Testis (tissue), 3 donors: Measurements from ENCODE around the gene EGR4. TPM values are rescaled to one million over a fixed set of nuclear protein-coding genes. Genes with fewer than 3 reads are reported as not detected.
A peak's percentile ranks its signal among the peaks of the same experiment; 100 is the strongest.

ENCODE experiments used
- DNase-seq: peaks from one replicate; pipeline ENCODE4 v3.0.0-alpha.2; 2019
- H3K27ac ChIP-seq, 2 donors: fragments of 200-600 bp; sonication (generic); one replicate each; pipeline ENCODE4 v1.5.1; 2019
- H3K27me3 ChIP-seq: fragments of 200-600 bp; sonication (generic); one replicate; pipeline ENCODE4 v1.5.1; 2019
- H3K36me3 ChIP-seq: fragments of 200-600 bp; sonication (generic); one replicate; pipeline ENCODE4 v1.5.1; 2017; ENCODE audit warnings: low read depth; ENCODE audit errors: missing control alignments
- H3K4me1 ChIP-seq: fragments of 200-600 bp; sonication (generic); one replicate; pipeline ENCODE4 v1.5.1; 2019
- H3K4me3 ChIP-seq, 2 donors: fragments of 200-600 bp; sonication (generic); one replicate each; pipeline ENCODE4 v1.5.1; 2017 to 2019
- H3K9me3 ChIP-seq: fragments of 200-600 bp; sonication (generic); one replicate; pipeline ENCODE4 v1.5.1; 2017
- CTCF ChIP-seq, 3 experiments: fragments of 450-650 bp in 2 of 3; fragments of 200-600 bp in 1 of 3; sonication (generic) in 1 of 3; IDR thresholded peaks; one replicate each; pipeline ENCODE4 v1.5.1; 2016 to 2019; ENCODE audit warnings: antibody characterized with exemption in 3 of 3, mild to moderate bottlenecking in 2 of 3, moderate library complexity in 1 of 3
- POLR2A ChIP-seq: fragments of 450-650 bp; IDR thresholded peaks from one replicate; pipeline ENCODE4 v1.6.1; 2017; ENCODE audit warnings: antibody characterized with exemption, mild to moderate bottlenecking, moderate library complexity
- WGBS, 2 donors: methylation state at CpG; one replicate each; pipeline ENCODE4 v1.1.5; 2018; 5-methylcytosine and 5-hydroxymethylcytosine counted together
- intact Hi-C: fragments of 100-400 bp; cut with DNase I; formaldehyde crosslinking; loops from one replicate; pipeline ENCODE4 v1.15.1; 2023; ENCODE audit warnings: low total_unique reads
- polyA plus RNA-seq: library from polyadenylated mRNA; stranded (reverse); fragments of 350-450 nt; fragmentation: Illumina TruSeq; extraction: RNeasy Lipid Tissue Mini Kit (QIAGEN cat#74804); gene quantifications from one replicate; pipeline ENCODE4 v1.2.3, GENCODE V29; 2014; ENCODE audit warnings: low read depth, low replicate concordance; ENCODE audit not compliant: insufficient read depth
- total RNA-seq, 2 donors: library from RNA; depleted of rRNA; stranded (reverse); fragments of >200 nt; gene quantifications; one replicate each; pipeline ENCODE4 v1.2.3, GENCODE V29; 2016

Gene EGR4
- total and polyA plus RNA-seq, 3 donors from 2014 or later = 4.6 to 14.9 (median 12.5) TPM

DNA sequence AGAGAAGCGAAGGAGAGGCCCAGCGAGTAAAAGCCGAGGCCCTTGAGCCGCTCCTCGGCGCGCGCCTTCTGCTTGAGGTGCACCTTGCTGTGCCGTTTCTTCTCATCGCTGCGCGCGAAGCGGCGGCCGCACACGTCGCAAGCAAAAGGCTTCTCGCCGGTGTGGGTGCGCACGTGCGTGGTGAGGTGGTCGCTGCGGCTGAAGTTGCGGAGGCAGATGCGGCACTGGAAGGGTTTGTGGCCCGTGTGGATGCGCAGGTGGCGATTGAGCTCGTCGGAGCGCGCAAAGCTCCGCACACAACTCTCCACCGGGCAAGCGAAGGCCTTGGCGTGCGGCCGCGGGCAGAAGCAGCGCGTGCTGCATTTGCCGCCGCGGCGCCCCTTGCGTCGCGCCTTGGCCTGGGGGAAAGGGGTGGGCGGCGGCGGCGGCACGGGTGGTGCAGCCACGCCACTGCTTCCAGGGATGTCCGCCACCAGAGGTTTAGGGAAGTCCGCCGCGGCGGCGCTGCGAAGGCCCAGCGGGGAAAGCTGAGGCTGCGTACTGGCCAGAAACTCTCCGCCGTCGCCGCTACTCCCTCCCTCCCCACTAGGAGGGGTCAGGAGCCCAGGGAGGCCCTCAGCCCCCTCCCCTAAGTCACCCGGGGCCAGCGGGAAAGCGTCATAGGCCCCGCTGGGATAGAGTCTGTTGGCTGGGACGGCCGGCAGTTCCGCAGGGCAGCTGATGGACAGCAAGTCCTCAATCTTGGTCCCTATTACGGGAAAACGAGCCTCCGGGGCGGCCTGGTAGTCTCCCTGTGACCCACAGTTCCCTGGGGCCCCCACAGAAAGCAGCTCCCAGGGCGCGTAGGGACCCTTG lies 1.7 kb downstream of the EGR4 start:
- WGBS, 2 donors = 1 to 4% methylated on average over 5 to 74 of the region's 82 CpGs
- H3K4me3 ChIP-seq = peak overlapping the region; percentile 4 to 42
- TF ChIP-seq CTCF (IDR thresholded peaks at IDR 0.05) (no peak), POLR2A (no peak)
- H3K27ac ChIP-seq = no peak overlapping the region
- no peaks in the 10 kb centered on the region for H3K4me1 ChIP-seq
- no peaks in the 10 kb centered on the region for H3K27me3 ChIP-seq
- no peaks in the 10 kb centered on the region for H3K36me3 ChIP-seq
- intact Hi-C loops = no loop called here
- DNase-seq = no peak
- H3K9me3 ChIP-seq = no peaks in the 10 kb centered on the region

DNA sequence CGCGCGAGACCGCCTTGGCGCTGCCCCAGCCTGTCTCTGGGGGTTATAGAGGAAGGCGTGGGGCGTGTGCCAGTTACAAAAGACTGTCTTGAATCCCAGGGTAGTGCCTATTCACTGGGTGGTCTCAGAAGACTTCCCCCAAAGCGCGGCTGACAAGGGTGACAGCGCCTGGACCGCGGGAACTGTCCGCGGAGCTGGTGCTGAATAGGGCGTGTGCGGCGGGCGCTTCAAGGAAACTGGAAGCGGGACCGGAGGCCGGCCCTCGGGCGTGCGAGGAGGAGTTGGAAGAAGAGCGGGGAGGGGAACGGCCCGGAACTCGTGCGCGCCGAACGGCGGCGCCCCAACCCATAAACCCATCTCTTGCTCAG lies 2.3 kb downstream of the EGR4 start:
- Histone ChIP-seq H3K9me3 (no peaks in the 10 kb centered on the region), H3K27me3 (no peaks in the 10 kb centered on the region)
- peak; percentile 77 for DNase-seq

DNA sequence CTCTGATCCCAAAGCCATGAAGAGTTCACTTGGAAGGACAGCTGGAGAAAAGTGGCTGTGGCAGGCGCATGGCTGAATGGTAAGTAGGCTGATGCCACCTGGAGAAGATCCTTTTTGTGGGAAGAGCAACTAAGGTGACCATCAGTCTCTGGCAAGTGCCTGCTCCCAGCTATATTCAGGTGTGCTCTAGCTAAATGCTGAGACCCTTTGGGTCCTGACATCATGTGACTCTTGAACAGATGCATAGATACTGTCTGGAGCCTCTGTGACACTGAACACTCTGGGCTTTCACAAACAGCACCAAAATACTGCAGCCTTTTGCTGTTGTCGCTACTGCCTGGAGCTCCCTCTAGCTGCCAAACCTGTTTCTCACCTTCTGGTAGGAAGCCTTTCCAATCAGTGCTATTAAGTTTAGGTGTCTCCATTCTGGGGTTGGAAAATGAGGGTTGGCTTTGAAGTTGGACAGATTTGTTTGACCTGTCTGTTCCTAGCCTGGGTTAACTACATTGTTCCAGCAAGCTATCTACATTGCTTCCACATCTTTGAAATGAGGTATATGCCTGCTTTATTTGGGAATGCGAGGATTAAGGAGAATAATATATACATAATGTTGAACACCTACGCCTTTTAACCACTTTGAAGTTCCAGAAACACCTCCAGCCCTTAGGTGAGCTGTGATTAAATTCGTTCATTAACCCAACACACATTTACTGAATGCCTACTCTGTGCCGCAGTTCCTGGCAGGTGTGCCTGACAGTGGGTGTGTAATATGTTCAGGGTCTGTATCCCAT lies 3.1 kb downstream of the EGR4 start:
- Histone ChIP-seq H3K4me1 (no peaks in the 10 kb centered on the region), H3K4me3 (no peak overlapping the region), H3K27me3 (no peaks in the 10 kb centered on the region), H3K27ac (no peak overlapping the region), H3K9me3 (no peaks in the 10 kb centered on the region), H3K36me3 (no peaks in the 10 kb centered on the region)
- intact Hi-C loops = no loop called here
- peak; percentile 54 for DNase-seq
- WGBS, 2 donors = 42 to 50% methylated on average over 6 of the region's 6 CpGs
- no peak for TF ChIP-seq POLR2A
- TF ChIP-seq CTCF (IDR thresholded peaks at IDR 0.05) = peak in 1 of 3 experiments; percentile 42

More for the DNA sequence above, 2.3 kb downstream of the EGR4 start:
- intact Hi-C loops = no loop called here
- Histone ChIP-seq H3K27ac (no peak overlapping the region), H3K36me3 (no peaks in the 10 kb centered on the region), H3K4me3 (peak overlapping the region; percentile 4 to 42), H3K4me1 (no peaks in the 10 kb centered on the region)
- 2 to 3% methylated on average over 30 to 34 of the region's 34 CpGs for WGBS, 2 donors
- TF ChIP-seq CTCF (IDR thresholded peaks at IDR 0.05) = no peak
- TF ChIP-seq POLR2A = no peak

DNA sequence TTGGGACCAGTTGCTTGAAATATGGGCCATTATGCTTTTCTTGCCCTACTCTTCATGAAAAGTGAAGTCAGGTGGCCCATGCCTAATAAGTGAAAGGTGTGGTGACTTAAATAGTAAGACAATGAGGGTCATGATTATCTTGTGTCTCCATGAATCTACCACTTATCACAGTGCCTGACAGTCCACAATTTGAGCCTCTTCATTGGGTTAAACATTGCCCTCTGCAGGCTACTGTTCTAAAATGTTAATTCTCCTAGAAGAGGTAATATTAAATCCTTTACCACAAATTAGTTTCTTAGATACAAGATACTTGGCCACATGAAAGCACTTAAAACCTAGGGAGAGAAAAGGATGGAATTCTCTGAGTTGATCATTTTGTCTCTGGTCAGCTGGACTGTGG lies 4.0 kb downstream of the EGR4 start:
- no peak overlapping the region for H3K4me3 ChIP-seq
- no peak for DNase-seq
- H3K27me3 ChIP-seq = no peaks in the 10 kb centered on the region
- peaks cover 6% of the 10 kb centered on the region for H3K4me1 ChIP-seq
- no peaks in the 10 kb centered on the region for H3K9me3 ChIP-seq
- H3K27ac ChIP-seq = no peak overlapping the region
- no peak for TF ChIP-seq POLR2A
- TF ChIP-seq CTCF (IDR thresholded peaks at IDR 0.05) = no peak
- intact Hi-C loops = no loop called here
- no peaks in the 10 kb centered on the region for H3K36me3 ChIP-seq
